Cardiac fibroblast (primary cell): ENCODE measurements around the gene MYL3.

Experiments
- DNase-seq, 2 donors: peaks; one replicate each; pipeline versions ENCODE4 v3.0.0 to v3.0.0-alpha.2; 2010; ENCODE audit warnings: low read depth in 2 of 2
- H3K4me3 ChIP-seq, 2 donors: replicated peaks in 1 of 2; 1 replicate in 1 of 2; 2 replicates in 1 of 2; pipeline ENCODE4 v1.5.1; 2011; ENCODE audit warnings: low read depth in 2 of 2, low read length in 2 of 2, mild to moderate bottlenecking in 2 of 2, moderate library complexity in 1 of 2
- TF ChIP-seq, protein P1 (sequence below): IDR thresholded peaks from one replicate; pipeline ENCODE4 v1.5.1; 2011; ENCODE audit warnings: low read depth, mild to moderate bottlenecking, low read length, inconsistent platforms

The MYL3 gene

DNA sequence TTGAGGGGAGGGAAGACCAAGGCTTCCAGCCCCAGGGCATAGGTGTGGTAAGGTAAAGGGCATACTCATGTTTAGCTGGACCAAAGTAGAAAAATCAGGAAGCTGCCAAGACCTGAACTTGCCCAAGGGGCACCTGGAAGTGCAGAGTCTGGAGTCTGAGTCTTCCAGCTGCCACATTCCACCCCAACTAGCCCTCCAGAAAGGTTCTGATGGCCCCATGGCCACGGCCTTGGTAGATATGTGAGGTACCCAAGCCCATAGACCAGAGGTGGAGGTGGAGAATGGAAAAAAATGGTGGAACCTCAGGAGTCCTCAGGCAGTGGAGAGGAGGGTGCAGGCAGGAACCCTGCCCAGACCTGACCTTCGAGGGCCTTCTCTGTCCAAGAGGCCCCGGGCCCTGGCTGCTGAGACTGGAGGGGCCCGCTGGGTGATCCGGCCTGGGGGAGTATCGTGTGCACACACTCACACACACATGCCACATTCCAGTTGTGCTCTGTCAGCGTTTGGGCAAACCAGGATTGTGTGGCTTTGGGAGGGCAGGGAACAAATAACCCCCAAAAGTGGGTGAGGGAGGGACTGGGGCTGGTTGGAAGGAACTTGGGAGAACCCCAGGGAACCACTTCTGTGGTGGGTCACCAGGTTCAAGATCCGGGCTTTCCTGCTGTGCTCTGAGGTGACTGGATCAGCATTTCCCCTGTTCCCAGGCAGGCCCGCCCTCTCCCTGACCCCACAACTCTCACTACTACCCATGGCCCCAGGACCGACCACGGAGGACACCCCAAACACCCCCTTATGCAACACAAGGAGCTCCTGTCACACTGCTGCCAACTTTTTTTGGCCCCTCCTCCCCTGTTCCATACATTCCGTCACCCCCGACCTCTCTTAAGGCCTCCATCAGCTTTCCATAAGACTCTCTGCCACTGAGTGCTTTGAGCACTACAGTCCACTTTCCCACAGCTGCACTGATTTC lies 11.6 kb downstream of the MYL3 start:
- TF ChIP-seq, protein P1, sequence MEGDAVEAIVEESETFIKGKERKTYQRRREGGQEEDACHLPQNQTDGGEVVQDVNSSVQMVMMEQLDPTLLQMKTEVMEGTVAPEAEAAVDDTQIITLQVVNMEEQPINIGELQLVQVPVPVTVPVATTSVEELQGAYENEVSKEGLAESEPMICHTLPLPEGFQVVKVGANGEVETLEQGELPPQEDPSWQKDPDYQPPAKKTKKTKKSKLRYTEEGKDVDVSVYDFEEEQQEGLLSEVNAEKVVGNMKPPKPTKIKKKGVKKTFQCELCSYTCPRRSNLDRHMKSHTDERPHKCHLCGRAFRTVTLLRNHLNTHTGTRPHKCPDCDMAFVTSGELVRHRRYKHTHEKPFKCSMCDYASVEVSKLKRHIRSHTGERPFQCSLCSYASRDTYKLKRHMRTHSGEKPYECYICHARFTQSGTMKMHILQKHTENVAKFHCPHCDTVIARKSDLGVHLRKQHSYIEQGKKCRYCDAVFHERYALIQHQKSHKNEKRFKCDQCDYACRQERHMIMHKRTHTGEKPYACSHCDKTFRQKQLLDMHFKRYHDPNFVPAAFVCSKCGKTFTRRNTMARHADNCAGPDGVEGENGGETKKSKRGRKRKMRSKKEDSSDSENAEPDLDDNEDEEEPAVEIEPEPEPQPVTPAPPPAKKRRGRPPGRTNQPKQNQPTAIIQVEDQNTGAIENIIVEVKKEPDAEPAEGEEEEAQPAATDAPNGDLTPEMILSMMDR = no peak
- H3K4me3 ChIP-seq = no peak overlapping the region
- no peak for DNase-seq

GRCh38 chr3:46850468-46850779 lies 12.8 kb downstream of the MYL3 start:
- TF ChIP-seq, protein P1 = no peak
- DNase-seq = no peak
- H3K4me3 ChIP-seq = no peak overlapping the region

- H3K4me3 ChIP-seq = no peak overlapping the region
- TF ChIP-seq, protein P1 = no peak
- DNase-seq = no peak
Measured at GRCh38 chr3:46849686-46850467, 13.4 kb downstream of the MYL3 start.

- DNase-seq = no peak
- TF ChIP-seq, protein P1 = no peak
- H3K4me3 ChIP-seq = no peak overlapping the region
Measured at GRCh38 chr3:46849045-46849631, 14.1 kb downstream of the MYL3 start.

DNA sequence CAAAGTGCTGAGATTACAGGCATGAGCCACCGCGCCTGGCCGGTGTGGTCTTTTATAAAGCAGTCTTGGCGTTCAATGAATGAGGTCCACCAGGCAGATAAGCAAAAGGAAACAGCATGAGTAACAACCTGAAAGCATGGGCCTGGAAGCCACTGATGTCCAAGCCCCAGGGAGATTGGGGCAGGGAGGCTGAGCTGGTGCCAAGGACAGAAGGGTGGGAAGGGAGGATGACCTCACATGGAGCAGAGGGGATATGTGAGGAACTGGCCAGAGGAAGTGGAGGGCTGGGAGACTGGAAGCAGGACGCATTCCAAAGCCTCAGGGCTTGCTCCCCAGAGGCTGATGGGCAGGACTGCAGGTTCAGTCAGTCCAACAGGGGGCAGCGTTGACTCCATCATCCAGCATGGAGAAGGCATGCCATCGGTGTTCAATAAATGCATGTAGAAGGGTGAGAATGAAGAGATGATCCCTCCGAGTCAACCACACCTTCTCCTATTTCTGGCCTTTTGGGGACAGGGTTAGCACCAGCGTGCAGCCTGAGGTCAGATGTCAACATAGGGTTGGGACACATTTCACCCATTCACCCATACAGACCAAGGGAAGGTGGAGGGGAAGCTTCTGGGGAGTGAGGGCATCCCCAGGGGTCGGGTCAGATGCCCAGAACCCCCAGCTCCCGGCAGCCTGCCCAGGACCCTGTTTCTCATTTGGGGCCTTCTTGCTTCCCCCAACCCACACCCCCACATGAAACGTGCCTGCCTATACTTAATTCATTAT lies 14.8 kb downstream of the MYL3 start:
- TF ChIP-seq, protein P1 = peak; percentile 69
- DNase-seq = peak; percentile 86 to 96
- no peak overlapping the region for H3K4me3 ChIP-seq

- no peak overlapping the region for H3K4me3 ChIP-seq
- no peak for DNase-seq
- TF ChIP-seq, protein P1 = no peak
Measured at GRCh38 chr3:46847744-46848143, 15.5 kb downstream of the MYL3 start.
